ENCODE measurements around the gene APLNR.

The APLNR gene

DNA sequence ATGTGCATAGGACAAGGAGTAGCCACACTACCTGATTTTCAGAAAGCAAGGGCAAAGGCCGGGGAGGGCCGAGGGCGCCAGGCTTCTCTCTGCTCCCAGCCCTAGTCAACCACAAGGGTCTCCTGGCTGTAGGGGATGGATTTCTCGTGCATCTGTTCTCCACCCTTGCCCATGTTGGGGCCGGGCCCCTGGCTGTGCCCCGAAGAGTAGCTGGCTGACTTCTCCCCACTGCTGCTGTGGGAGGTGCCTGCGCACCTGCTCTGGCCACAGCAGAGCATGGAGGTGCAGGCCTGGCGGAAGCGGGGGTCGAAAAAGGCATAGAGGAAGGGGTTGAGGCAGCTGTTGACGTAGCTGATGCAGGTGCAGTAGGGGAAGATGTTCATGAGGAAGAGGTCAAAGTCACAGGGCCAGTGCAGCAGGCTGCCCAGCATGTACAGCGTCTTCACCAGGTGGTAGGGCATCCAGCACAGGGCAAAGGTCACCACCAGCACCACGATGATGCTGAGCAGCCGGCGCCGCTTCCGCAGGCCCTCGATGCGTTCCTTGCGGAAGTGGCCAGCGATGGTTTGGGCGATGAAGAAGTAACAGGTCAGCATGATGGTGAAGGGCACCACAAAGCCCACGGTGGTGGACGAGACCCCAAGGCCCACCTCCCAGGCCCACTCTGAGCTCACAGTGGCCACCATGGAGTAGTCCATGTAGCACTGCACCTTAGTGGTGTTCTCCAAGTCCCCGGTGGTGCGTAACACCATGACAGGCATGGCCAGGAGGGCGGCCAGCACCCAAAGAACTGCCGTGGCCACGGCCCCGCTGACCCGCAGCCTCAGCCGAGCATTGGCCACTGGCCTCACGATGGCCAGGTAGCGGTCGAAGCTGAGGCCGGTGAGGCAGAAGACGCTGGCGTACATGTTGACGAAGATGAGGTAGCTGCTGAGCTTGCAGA lies 1.0 kb downstream of the APLNR start:
- Histone ChIP-seq H3K9ac (ENCODE audit: low read length) (no peak overlapping the region), H2BK120ac (ENCODE audit: insufficient read depth, low read length, poor library complexity) (no peak overlapping the region), H3K18ac (ENCODE audit: low read length) (no peak overlapping the region), H2AK5ac (ENCODE audit: low read length) (no peak overlapping the region), H3K79me1 (ENCODE audit: low read length) (no peaks in the 10 kb centered on the region), H3K14ac (ENCODE audit: low read length) (no peak overlapping the region), H4K8ac (ENCODE audit: low read depth, low read length) (no peak overlapping the region), H3K4me3 (ENCODE audit: low read depth, low read length) (no peak overlapping the region), H3K4me1 (ENCODE audit: control insufficient read depth in 1 of 2, insufficient read depth in 2 of 2, low read length in 2 of 2) (peaks cover 4 to 14% of the 10 kb centered on the region in 2 experiments), H3K4ac (ENCODE audit: low read depth, low read length) (no peak overlapping the region), H3K4me2 (ENCODE audit: low read length) (no peak overlapping the region), H2BK5ac (ENCODE audit: low read depth, low read length, poor library complexity) (no peak overlapping the region), H3K9me3 (ENCODE audit: insufficient read depth, low read depth, low read length) (peaks cover 2% of the 10 kb centered on the region), H3K27ac (ENCODE audit: low read depth, low read length) (no peak overlapping the region), H3K23ac (ENCODE audit: low read length) (no peak overlapping the region), H3K36me3 (ENCODE audit: control insufficient read depth in 1 of 2, insufficient read depth in 2 of 2, low read length in 2 of 2) (no peaks in the 10 kb centered on the region), H3K79me2 (ENCODE audit: control insufficient read depth, insufficient read depth, low read length, poor library complexity) (peaks cover under 1% of the 10 kb centered on the region), H3K27me3 (ENCODE audit: insufficient read depth, low read length) (no peaks in the 10 kb centered on the region), H2BK12ac (ENCODE audit: low read length) (no peak overlapping the region), H4K91ac (ENCODE audit: low read depth, low read length) (no peak overlapping the region), H2AFZ (ENCODE audit: insufficient read depth, low read length, poor library complexity) (no peak overlapping the region), H4K12ac (ENCODE audit: low read depth, low read length) (no peak overlapping the region)
- DNase-seq = no peak
- no CpG with 5 or more reads among the region's 39 CpGs for WGBS (ENCODE audit: extremely low coverage, insufficient coverage, insufficient read length)

DNA sequence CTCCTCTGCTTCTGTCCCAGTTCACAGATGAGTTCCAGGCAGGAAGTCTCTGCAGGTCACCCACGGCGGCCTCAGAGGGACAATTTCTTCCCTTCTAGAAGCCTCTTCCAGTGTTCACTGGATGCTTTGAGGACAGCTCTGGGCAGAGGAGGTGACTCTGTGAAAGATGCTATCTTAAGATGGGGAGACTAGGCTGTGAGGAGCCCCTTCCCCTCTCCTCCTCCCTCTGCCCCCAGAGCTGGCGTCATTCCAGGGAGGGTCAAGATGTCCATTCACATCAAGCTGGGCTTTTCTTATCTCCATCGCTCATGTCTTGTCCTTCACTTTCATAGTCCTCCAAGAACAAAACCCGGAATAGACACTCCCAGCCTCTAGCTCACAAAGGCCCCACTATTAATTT lies 3.3 kb downstream of the APLNR start:
- no peak overlapping the region for H3K4me2 ChIP-seq (ENCODE audit: low read length)
- no peak overlapping the region for H4K8ac ChIP-seq (ENCODE audit: low read depth, low read length)
- H3K27me3 ChIP-seq (ENCODE audit: insufficient read depth, low read length) = no peaks in the 10 kb centered on the region
- H2AK5ac ChIP-seq (ENCODE audit: low read length) = no peak overlapping the region
- DNase-seq = no peak
- no peak overlapping the region for H4K91ac ChIP-seq (ENCODE audit: low read depth, low read length)
- no peaks in the 10 kb centered on the region for H3K36me3 ChIP-seq (ENCODE audit: control insufficient read depth in 1 of 2, insufficient read depth in 2 of 2, low read length in 2 of 2)
- H2BK12ac ChIP-seq (ENCODE audit: low read length) = no peak overlapping the region
- no peak overlapping the region for H3K23ac ChIP-seq (ENCODE audit: low read length)
- H3K4me3 ChIP-seq (ENCODE audit: low read depth, low read length) = no peak overlapping the region
- H3K4ac ChIP-seq (ENCODE audit: low read depth, low read length) = no peak overlapping the region
- peaks cover 3% of the 10 kb centered on the region for H3K79me2 ChIP-seq (ENCODE audit: control insufficient read depth, insufficient read depth, low read length, poor library complexity)
- H3K18ac ChIP-seq (ENCODE audit: low read length) = no peak overlapping the region
- peaks cover 5 to 13% of the 10 kb centered on the region in 2 experiments for H3K4me1 ChIP-seq (ENCODE audit: control insufficient read depth in 1 of 2, insufficient read depth in 2 of 2, low read length in 2 of 2)
- no CpG with 5 or more reads among the region's 5 CpGs for WGBS (ENCODE audit: extremely low coverage, insufficient coverage, insufficient read length)
- no peak overlapping the region for H2BK120ac ChIP-seq (ENCODE audit: insufficient read depth, low read length, poor library complexity)
- no peaks in the 10 kb centered on the region for H3K79me1 ChIP-seq (ENCODE audit: low read length)
- H2AFZ ChIP-seq (ENCODE audit: insufficient read depth, low read length, poor library complexity) = no peak overlapping the region
- H2BK5ac ChIP-seq (ENCODE audit: low read depth, low read length, poor library complexity) = no peak overlapping the region
- peaks cover 2% of the 10 kb centered on the region for H3K9me3 ChIP-seq (ENCODE audit: insufficient read depth, low read depth, low read length)
- H3K14ac ChIP-seq (ENCODE audit: low read length) = no peak overlapping the region
- no peak overlapping the region for H3K27ac ChIP-seq (ENCODE audit: low read depth, low read length)
- H4K12ac ChIP-seq (ENCODE audit: low read depth, low read length) = no peak overlapping the region
- H3K9ac ChIP-seq (ENCODE audit: low read length) = no peak overlapping the region

- Histone ChIP-seq H4K91ac (ENCODE audit: low read depth, low read length) (no peak overlapping the region), H3K4me2 (ENCODE audit: low read length) (no peak overlapping the region), H3K23ac (ENCODE audit: low read length) (no peak overlapping the region), H2BK12ac (ENCODE audit: low read length) (no peak overlapping the region), H3K9me3 (ENCODE audit: insufficient read depth, low read depth, low read length) (peaks cover 2% of the 10 kb centered on the region), H3K36me3 (ENCODE audit: control insufficient read depth in 1 of 2, insufficient read depth in 2 of 2, low read length in 2 of 2) (no peaks in the 10 kb centered on the region), H3K79me2 (ENCODE audit: control insufficient read depth, insufficient read depth, low read length, poor library complexity) (peaks cover 3% of the 10 kb centered on the region), H4K8ac (ENCODE audit: low read depth, low read length) (no peak overlapping the region), H3K27ac (ENCODE audit: low read depth, low read length) (no peak overlapping the region), H3K18ac (ENCODE audit: low read length) (no peak overlapping the region), H3K4me1 (ENCODE audit: control insufficient read depth in 1 of 2, insufficient read depth in 2 of 2, low read length in 2 of 2) (peaks cover 5 to 8% of the 10 kb centered on the region in 2 experiments), H3K14ac (ENCODE audit: low read length) (no peak overlapping the region), H3K4me3 (ENCODE audit: low read depth, low read length) (no peak overlapping the region), H2AFZ (ENCODE audit: insufficient read depth, low read length, poor library complexity) (no peak overlapping the region), H3K9ac (ENCODE audit: low read length) (no peak overlapping the region), H2AK5ac (ENCODE audit: low read length) (no peak overlapping the region), H4K12ac (ENCODE audit: low read depth, low read length) (no peak overlapping the region), H3K27me3 (ENCODE audit: insufficient read depth, low read length) (no peaks in the 10 kb centered on the region), H2BK120ac (ENCODE audit: insufficient read depth, low read length, poor library complexity) (no peak overlapping the region), H3K79me1 (ENCODE audit: low read length) (no peaks in the 10 kb centered on the region), H2BK5ac (ENCODE audit: low read depth, low read length, poor library complexity) (no peak overlapping the region), H3K4ac (ENCODE audit: low read depth, low read length) (no peak overlapping the region)
- DNase-seq = no peak
- WGBS (ENCODE audit: extremely low coverage, insufficient coverage, insufficient read length) = no CpG with 5 or more reads among the region's 3 CpGs
Measured at GRCh38 chr11:57231539-57232253, 5.4 kb downstream of the APLNR start.

GRCh38 chr11:57230791-57231538 lies 6.1 kb downstream of the APLNR start:
- Histone ChIP-seq H3K18ac (ENCODE audit: low read length) (peak overlapping the region; percentile 55), H3K79me1 (ENCODE audit: low read length) (no peaks in the 10 kb centered on the region), H4K91ac (ENCODE audit: low read depth, low read length) (peak overlapping the region; percentile 49), H3K4ac (ENCODE audit: low read depth, low read length) (no peak overlapping the region), H4K8ac (ENCODE audit: low read depth, low read length) (peak overlapping the region; percentile 50), H3K27me3 (ENCODE audit: insufficient read depth, low read length) (no peaks in the 10 kb centered on the region), H3K36me3 (ENCODE audit: control insufficient read depth in 1 of 2, insufficient read depth in 2 of 2, low read length in 2 of 2) (no peaks in the 10 kb centered on the region), H2BK120ac (ENCODE audit: insufficient read depth, low read length, poor library complexity) (no peak overlapping the region), H3K14ac (ENCODE audit: low read length) (peak overlapping the region; percentile 68), H3K79me2 (ENCODE audit: control insufficient read depth, insufficient read depth, low read length, poor library complexity) (peaks cover 3% of the 10 kb centered on the region), H3K9ac (ENCODE audit: low read length) (no peak overlapping the region), H3K4me2 (ENCODE audit: low read length) (no peak overlapping the region), H3K23ac (ENCODE audit: low read length) (no peak overlapping the region), H2BK12ac (ENCODE audit: low read length) (peak overlapping the region; percentile 23), H2BK5ac (ENCODE audit: low read depth, low read length, poor library complexity) (no peak overlapping the region), H2AK5ac (ENCODE audit: low read length) (peak overlapping the region; percentile 62), H3K27ac (ENCODE audit: low read depth, low read length) (no peak overlapping the region), H2AFZ (ENCODE audit: insufficient read depth, low read length, poor library complexity) (peak overlapping the region; percentile 10), H3K4me1 (ENCODE audit: control insufficient read depth in 1 of 2, insufficient read depth in 2 of 2, low read length in 2 of 2) (peaks cover 5 to 8% of the 10 kb centered on the region in 2 experiments), H4K12ac (ENCODE audit: low read depth, low read length) (no peak overlapping the region), H3K4me3 (ENCODE audit: low read depth, low read length) (no peak overlapping the region), H3K9me3 (ENCODE audit: insufficient read depth, low read depth, low read length) (no peaks in the 10 kb centered on the region)
- DNase-seq = no peak
- no CpG with 5 or more reads among the region's 18 CpGs for WGBS (ENCODE audit: extremely low coverage, insufficient coverage, insufficient read length)

All from trophoblast cell (in vitro differentiated cells and primary cell).